ENCODE results near the gene ADGRA1.

DNA sequence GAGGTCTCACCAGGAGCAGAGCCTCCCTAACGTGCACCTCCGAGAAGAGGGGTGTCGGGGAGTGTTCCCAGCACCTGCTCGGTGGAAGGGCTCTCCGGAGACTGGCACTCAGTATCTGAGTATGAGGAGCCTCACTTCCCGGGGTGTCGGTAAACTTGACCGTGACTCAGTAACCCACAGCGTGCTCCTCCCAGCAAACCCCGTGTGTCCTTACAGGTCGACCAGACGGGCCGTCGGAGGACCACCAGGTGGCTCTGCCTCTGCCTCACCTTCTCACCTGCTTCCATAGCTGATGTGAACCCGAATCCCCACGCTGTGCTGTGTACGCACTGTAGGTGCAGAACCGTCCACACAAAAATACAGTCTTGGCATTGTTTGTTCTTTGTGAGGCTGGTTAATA lies 43.3 kb downstream of the ADGRA1 start:
- TF ChIP-seq CTCF (tag by site-specific recombination; IDR thresholded peaks at IDR 0.05) (no peak), ELK4 (IDR thresholded peaks at IDR 0.05; ENCODE audit: borderline replicate concordance, low read depth, low read length) (no peak)
